HG03439 (cell line): ENCODE measurements around the gene LRCH1.
A peak's percentile ranks its signal among the peaks of the same experiment; 100 is the strongest.

Source experiments
- ATAC-seq: cut with Tn5 transposase; IDR thresholded peaks from one replicate; pipeline ENCODE4 v1.9.1; 2021; ENCODE audit warnings: mild to moderate bottlenecking, moderate library complexity; ENCODE audit not compliant: unreplicated experiment

LRCH1 gene

GRCh38 chr13:46586751-46587514 lies 34.0 kb downstream of the LRCH1 start:
- ATAC-seq = no peak

- peak; percentile 34 for ATAC-seq
These were observed 34.9 kb downstream of the LRCH1 start for GRCh38 chr13:46587807-46588418.

- no peak for ATAC-seq
These were observed 39.4 kb downstream of the LRCH1 start for GRCh38 chr13:46592385-46592784.

GRCh38 chr13:46593398-46593797 lies 40.4 kb downstream of the LRCH1 start:
- peak; percentile 50 for ATAC-seq

GRCh38 chr13:46594374-46595078 lies 41.6 kb downstream of the LRCH1 start:
- no peak for ATAC-seq

- ATAC-seq = no peak
These were observed 42.3 kb downstream of the LRCH1 start for GRCh38 chr13:46595136-46595884.

- ATAC-seq = no peak
These were observed 42.9 kb downstream of the LRCH1 start for GRCh38 chr13:46595885-46596275.

- ATAC-seq = no peak
These were observed 43.5 kb downstream of the LRCH1 start for GRCh38 chr13:46596466-46596865.

GRCh38 chr13:46598140-46598819 lies 45.3 kb downstream of the LRCH1 start:
- peak; percentile 34 for ATAC-seq

- ATAC-seq = peak; percentile 41
These were observed 45.8 kb downstream of the LRCH1 start for GRCh38 chr13:46598820-46599180.

- no peak for ATAC-seq
These were observed 48.0 kb downstream of the LRCH1 start for GRCh38 chr13:46600943-46601311.

GRCh38 chr13:46602531-46602930 lies 49.6 kb downstream of the LRCH1 start:
- ATAC-seq = no peak

- ATAC-seq = no peak
These were observed 50.2 kb downstream of the LRCH1 start for GRCh38 chr13:46603165-46603603.

GRCh38 chr13:46604226-46604990 lies 51.4 kb downstream of the LRCH1 start:
- ATAC-seq = no peak

- ATAC-seq = no peak
These were observed 52.3 kb downstream of the LRCH1 start for GRCh38 chr13:46605076-46605824.

GRCh38 chr13:46605825-46606554 lies 53.0 kb downstream of the LRCH1 start:
- no peak for ATAC-seq

GRCh38 chr13:46606970-46607369 lies 54.0 kb downstream of the LRCH1 start:
- ATAC-seq = no peak

GRCh38 chr13:46607768-46608564 lies 55.0 kb downstream of the LRCH1 start:
- no peak for ATAC-seq
